GM18526 (cell line): Measurements from ENCODE around the gene SHISAL1.

Experiments used
- POLR2A ChIP-seq: IDR thresholded peaks from 3 replicates; pipeline ENCODE4 v1.6.1; 2011; ENCODE audit not compliant: insufficient read length; ENCODE audit errors: extremely low read depth

SHISAL1 gene

DNA sequence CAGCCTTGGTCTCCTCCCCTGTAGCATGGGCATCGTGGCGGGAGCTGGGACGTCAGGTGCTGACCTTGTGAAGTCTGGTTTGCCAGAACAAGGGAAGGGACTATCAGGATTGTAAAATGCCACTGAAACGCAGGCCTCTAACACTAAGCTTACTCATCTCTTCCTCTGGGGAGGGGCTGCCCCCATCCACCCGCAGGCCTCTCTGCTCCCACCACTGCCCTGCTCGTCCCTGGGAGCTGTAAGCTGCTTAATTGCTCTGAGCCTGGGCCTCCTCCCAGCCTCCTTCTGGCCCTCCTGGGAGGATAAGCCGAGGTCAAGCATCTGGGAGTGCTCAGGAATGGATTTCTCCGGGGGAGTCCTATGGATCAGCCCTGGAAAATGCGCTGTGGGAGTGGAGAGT lies 8.4 kb downstream of the SHISAL1 start:
- TF ChIP-seq POLR2A: no peak

DNA sequence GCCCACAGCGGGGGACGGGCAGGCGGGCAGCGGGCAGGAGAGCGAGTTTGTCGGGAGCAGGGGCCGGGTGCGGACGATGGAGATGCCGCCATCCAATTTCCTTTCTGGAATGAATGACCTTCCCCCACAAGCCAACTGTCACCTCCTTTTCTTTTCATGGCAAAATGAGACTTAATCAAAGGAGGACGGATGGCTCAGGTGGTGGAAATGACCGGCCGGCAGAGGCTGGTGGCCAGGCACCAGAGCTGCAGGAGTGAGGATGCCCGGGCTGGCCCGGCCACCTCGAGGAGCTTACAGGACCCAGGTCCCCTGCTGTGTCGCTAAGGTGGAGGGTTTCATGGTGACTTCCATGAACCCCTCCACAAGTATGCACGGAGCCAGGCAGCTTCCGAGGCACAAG lies 11.7 kb downstream of the SHISAL1 start:
- TF ChIP-seq POLR2A: no peak

DNA sequence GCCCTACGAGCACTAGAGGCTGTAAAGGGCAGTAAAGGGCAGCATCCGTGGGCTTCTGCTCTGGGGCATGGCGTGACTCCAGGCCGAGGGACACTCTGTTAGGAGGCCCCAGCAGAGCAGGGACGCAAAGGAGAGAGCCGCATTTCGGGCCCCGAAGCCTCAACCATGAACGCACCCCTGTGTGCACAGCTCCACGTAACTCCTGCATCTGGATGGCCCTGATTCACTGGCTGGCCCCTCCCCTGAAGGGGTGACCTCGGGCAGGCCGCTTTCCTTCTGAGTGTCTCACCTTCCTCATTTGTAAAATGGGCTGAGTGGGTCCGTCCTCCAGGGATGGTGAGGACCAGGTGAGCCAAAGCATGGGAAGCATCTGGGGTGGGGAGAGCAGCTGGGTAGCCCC lies 13.6 kb downstream of the SHISAL1 start:
- no peak for TF ChIP-seq POLR2A

GRCh38 chr22:44298406-44299091 lies 14.2 kb downstream of the SHISAL1 start:
- no peak for TF ChIP-seq POLR2A

GRCh38 chr22:44297470-44298061 lies 15.2 kb downstream of the SHISAL1 start:
- TF ChIP-seq POLR2A: no peak

- no peak for TF ChIP-seq POLR2A
Measured at GRCh38 chr22:44295406-44295805, 17.3 kb downstream of the SHISAL1 start.

DNA sequence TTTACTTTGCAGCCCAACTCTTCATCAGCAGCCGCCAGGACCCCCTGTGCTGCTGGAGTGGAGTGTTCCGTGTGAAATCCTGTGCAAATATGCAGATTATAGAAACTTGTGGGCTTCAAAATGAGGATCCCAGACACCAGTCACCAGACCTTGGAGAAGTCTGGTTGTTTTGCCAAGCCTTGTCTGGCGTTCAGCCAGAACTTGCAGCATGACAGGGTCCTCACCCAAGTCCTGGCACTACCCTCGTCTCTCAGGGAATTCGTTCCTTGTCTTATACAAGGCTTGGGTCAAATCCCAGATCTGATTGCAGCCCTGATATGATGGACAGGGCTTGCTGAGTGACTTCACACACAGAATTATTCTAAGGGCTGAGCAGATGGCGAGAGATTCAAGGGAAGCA lies 18.9 kb downstream of the SHISAL1 start:
- TF ChIP-seq POLR2A: no peak

- TF ChIP-seq POLR2A: no peak
Measured at GRCh38 chr22:44293034-44293433, 19.7 kb downstream of the SHISAL1 start.

GRCh38 chr22:44292521-44292920 lies 20.2 kb downstream of the SHISAL1 start:
- TF ChIP-seq POLR2A: no peak

DNA sequence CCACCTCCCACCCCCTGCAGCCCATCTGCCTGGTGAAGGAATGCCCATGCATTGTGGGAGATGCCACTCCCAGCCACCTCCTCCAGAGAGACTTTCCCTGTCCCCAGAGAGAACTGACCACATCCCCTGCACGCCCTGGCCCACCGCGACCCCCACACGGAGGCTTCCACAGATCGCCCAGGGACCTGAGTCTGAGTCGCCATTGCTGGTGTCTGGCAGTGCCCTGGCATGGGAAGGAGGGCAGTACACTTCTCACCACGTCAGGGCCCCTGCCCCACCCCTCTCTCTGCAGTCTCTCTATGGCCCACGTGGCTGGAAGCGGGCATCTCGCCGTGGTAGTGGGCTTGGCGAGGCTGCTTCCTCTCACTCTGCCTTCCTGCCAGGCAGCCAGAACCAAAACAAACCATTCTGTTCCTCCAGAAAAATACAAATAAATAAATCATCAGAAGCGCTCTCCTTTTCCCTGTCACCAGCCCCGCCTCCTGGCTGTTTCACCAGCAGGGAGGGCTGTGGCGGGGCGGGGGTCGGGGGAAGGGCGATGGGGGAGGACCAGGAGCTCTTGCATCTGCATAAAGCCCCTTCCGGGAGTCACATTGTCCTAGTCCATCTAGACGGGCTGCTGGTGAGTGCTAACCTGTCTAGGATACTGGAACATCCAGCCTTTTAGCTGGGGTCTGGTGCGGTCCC lies 20.9 kb downstream of the SHISAL1 start:
- TF ChIP-seq POLR2A: no peak

DNA sequence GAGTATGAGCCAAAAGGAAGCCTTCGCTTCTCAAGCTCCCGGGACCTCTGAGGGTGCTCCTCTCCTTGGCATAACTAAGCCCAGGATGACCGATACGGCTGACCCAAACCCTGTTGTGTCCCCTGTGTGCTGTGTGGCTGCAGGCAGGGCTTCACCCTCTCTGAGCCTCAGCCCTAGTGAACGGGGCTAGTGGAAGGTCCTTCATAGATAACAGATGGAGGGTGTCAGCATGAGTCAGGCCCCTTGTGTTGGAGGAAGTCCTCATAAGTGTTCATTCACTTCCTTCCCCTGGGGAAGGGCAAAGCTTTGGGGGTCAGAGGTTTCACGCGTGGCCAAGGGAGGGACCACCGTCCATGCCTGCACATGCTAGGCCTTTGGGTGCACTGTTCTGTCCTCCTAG lies 21.5 kb downstream of the SHISAL1 start:
- no peak for TF ChIP-seq POLR2A

- no peak for TF ChIP-seq POLR2A
Measured at GRCh38 chr22:44289414-44290171, 23.2 kb downstream of the SHISAL1 start.

GRCh38 chr22:44288913-44289312 lies 23.8 kb downstream of the SHISAL1 start:
- TF ChIP-seq POLR2A: no peak

- no peak for TF ChIP-seq POLR2A
Measured at GRCh38 chr22:44287741-44288140, 25.0 kb downstream of the SHISAL1 start.

GRCh38 chr22:44287121-44287693 lies 25.5 kb downstream of the SHISAL1 start:
- TF ChIP-seq POLR2A: no peak
